GM10266 (cell line): ENCODE data around the gene HLA-DQA2.

Experiments used
- DNase-seq: peaks from one replicate; pipeline ENCODE4 v3.0.0; 2012; ENCODE audit errors: extremely low spot score
- TF ChIP-seq, protein P1 (sequence below): IDR thresholded peaks from 2 replicates; pipeline ENCODE4 v1.5.1; 2012; ENCODE audit warnings: mild to moderate bottlenecking, low read depth; ENCODE audit not compliant: control insufficient read depth, insufficient read depth; ENCODE audit errors: missing control alignments

The HLA-DQA2 gene

DNA sequence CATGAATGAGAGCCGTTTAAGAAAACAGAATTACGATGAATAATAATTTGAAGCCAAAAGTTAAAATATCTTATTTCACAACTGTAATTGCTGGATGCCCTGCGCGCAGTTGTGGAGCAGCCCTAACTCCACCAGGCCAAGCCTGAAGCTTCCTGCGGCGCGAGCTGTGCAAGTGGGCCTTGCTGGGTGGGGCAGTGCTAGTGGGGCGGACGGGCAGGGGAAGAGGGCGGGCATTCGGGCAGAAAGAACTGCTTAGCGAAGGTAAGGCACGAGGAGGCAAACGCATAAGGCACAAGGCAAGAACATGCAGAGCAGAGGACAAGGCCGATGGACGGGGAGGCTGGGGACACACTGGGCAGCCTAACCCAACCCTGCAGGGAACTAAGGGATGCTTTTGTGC, 19.9 kb downstream of the HLA-DQA2 start:
- DNase-seq, result no peak
- TF ChIP-seq, protein P1, sequence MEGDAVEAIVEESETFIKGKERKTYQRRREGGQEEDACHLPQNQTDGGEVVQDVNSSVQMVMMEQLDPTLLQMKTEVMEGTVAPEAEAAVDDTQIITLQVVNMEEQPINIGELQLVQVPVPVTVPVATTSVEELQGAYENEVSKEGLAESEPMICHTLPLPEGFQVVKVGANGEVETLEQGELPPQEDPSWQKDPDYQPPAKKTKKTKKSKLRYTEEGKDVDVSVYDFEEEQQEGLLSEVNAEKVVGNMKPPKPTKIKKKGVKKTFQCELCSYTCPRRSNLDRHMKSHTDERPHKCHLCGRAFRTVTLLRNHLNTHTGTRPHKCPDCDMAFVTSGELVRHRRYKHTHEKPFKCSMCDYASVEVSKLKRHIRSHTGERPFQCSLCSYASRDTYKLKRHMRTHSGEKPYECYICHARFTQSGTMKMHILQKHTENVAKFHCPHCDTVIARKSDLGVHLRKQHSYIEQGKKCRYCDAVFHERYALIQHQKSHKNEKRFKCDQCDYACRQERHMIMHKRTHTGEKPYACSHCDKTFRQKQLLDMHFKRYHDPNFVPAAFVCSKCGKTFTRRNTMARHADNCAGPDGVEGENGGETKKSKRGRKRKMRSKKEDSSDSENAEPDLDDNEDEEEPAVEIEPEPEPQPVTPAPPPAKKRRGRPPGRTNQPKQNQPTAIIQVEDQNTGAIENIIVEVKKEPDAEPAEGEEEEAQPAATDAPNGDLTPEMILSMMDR, result no peak

DNA sequence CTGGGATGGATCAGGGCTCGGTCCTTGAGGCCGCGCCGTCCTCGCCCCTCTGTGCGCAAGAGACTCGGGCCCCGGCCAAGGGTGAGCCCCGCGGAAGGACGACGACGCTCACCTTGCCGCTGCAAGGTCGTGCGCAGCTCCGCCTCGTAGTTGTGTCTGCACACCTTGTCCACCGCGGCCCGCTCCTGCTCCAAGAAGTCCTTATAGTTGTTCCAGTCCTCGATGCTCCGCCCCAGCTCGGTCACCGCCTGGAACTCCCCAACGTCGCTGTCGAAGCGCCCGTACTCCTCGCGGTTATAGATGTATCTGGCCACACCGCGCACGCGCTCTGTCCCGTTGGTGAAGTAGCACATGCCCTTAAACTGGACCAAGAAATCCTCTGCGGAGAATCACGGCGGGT, 20.4 kb downstream of the HLA-DQA2 start:
- TF ChIP-seq, protein P1, result no peak
- no peak for DNase-seq

DNA sequence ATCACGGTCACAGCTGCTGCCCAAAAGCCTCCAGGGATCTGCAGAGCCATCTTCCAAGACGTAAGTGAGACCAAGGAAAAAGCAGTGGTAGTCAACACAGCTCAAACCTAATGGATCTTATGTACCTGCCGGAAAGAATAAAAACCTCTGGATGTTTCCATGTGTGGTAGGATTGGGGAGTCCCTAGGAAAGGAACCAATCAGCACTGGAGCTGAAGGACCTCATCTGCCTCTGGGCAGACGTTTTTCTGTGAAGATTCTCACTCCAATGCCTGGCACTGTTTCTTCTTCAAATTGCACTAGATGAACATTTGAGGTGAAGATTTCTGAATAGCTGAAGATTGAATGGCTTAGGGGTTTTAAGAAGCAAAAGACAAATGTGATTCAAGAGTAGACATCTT, 22.2 kb downstream of the HLA-DQA2 start, which contains the start of gene HLA-DQB2:
Gene HLA-DQB2, minus strand, starts transcription at position 112 of the 400 bp plus-strand sequence. Its CDS starts 62 bp downstream, at position 50.
- DNase-seq, result peak; percentile 42
- TF ChIP-seq, protein P1, result no peak

DNA sequence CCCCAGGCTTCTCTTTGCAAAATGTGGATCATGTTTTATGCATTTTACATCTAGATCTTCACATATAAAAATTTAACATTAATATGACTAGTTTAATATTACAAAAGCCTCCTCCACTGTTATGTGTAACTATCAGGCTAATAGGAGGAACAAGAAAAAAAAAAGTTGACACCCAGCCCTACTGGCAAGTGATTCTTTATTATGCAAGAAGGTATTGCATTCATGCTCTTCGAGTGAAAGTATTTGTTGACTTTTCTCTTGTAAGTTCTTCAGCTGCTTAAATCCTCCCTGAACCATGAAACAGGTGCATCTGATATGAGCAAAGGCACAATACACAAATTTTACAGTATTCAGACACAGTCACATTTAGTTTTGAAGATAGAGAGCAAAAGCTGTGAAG, 22.9 kb downstream of the HLA-DQA2 start:
- TF ChIP-seq, protein P1, result no peak
- no peak for DNase-seq

DNA sequence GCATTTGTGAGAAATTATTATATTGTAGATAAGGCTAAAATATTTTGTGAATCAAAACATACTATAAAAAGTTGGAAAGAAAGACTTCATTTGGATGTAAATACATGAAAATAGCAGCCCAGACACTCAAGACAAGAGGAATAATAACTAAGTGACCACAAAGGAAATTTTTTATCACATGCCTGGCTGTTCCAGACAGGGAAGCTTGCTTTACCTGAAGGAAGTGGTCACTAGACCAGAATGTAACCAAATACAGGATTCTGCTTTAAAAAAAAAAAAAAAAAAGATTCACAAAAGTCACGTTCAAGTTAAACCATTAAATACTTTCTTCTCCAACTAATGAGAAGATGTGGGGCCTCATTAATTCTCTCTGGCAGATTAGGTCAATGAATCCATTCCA, 31.5 kb downstream of the HLA-DQA2 start:
- no peak for DNase-seq
- TF ChIP-seq, protein P1, result no peak

DNA sequence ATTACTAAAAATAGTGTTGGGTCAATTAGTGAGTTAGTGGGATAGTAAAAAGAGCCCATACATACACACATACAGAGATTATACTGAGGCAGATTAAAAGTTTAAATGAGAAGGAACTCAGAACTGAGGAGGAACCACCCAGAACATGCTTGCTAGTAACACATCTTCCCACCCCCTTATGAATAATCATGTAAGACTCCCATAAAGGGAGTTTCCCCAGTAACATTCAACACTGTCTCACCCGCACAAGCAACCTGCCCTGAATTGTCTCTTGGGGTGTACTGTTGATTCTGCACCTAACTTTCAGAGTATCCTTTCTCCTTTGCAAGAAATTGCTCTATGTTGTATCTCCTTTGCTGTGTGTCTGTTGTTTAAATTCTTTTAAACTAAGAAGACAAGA, 33.2 kb downstream of the HLA-DQA2 start:
- TF ChIP-seq, protein P1, result no peak
- DNase-seq, result no peak

DNA sequence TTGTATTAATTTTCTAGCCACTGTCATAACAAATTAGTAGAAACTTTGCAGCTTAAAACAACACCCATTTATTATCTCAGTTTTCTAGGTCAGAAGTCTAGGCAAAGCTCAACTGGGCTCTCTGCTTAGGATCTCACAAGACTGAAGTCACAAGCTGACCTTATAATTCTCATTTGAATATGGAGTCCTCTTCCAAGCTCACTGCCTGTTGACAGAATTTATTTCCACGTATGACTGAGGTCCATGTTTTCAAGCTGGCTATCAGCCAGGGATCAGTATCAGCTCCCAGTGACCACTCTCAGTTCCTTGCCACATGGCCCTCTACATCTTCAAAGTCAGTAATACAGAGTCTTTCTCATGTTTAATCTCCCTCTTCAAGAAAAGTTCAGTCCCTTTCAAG, 33.9 kb downstream of the HLA-DQA2 start:
- TF ChIP-seq, protein P1, result no peak
- no peak for DNase-seq
